Activated T-cell treated with anti-CD3 and anti-CD28 coated beads for 4 hours (primary cell): ENCODE results near the gene HMGA1.
A peak's percentile ranks its signal among the peaks of the same experiment; 100 is the strongest.

Source experiments
- DNase-seq: peaks from one replicate; pipeline ENCODE4 v3.0.0-alpha.2; 2020

The HMGA1 gene

GRCh38 chr6:34225551-34225950, 11.1 kb upstream of the HMGA1 start:
- DNase-seq: no peak

DNA sequence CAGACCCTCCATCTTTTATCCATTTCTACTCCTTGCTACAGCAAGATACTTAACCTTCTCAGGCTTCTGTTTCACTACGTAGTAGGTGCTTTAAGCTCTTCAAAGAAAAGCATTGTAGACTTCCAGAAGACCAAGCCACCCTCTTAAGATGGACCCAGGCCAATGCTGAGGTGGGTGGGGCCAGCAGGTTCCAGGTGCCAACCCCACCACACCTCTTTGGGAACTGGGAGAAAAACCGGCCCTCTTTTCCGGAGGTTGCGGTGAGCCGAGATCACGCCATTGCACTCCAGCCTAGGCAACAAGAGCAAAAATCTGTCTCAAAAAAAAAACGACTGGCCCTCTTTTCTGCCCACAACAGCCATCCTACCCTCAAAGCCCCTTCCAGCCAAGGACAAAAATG, 10.6 kb upstream of the HMGA1 start:
- DNase-seq: no peak

- DNase-seq: no peak
Observed at GRCh38 chr6:34226731-34227586, 9.7 kb upstream of the HMGA1 start.

- no peak for DNase-seq
Observed at GRCh38 chr6:34227761-34228421, 8.8 kb upstream of the HMGA1 start.

GRCh38 chr6:34229877-34230276, 6.8 kb upstream of the HMGA1 start:
- DNase-seq: no peak

GRCh38 chr6:34230653-34231371, 5.9 kb upstream of the HMGA1 start:
- no peak for DNase-seq

DNA sequence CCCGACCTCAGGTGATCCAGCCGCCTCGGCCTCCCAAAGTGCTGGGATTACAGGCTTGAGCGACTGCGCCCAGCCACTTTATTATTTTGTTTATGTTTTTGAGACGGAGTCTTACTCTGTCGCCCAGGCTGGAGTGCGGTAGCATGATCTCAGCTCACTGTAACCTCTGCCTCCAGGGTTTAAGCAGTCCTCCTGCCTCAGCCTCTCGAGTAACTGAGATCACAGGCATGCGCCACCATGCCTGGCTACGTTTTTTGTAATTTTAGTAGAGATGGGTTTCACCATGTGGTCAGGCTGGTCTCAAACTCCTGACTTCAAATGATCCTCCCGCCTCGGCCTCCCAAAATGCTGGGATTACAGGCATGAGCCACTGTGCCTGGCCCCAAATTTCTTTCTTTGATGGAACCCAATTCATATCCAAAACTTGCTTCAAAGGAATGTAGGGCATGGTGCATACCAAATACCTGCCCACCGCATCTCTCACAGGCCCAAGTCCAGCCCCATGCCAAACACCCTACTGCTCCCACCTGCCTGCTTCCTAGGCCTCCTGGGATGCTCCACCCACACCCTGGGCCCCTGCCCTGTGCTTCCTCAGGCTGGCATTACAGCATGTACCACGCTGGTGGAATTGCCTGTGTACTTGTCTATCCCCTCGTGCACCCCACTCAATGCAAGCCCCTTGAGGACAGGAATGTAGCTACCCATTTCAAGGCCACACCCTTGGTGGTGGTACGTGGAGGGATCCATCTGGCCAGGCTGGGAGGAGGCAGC, 4.9 kb upstream of the HMGA1 start:
- no peak for DNase-seq

DNA sequence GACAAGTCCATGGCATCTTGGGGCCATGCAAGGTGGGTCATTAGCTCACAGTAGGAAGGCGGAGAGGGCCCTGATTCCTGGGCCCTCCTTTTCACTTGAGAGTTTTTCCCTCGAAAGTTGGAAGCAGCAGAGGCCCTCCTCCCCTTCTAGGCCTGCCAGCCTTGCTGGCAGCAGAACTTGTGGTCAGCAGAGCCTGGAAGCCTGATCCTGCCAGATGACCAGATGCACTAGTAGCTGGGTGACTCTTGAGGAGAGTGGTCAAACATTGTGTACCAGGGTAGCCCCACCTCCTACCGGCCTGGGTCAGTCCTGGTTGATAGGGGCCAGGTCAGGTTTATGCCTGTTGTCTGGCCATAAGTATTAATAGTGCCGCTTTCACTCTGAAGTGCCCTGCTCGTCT, 3.8 kb upstream of the HMGA1 start:
- DNase-seq: no peak

GRCh38 chr6:34233867-34234266, 2.8 kb upstream of the HMGA1 start:
- no peak for DNase-seq

DNA sequence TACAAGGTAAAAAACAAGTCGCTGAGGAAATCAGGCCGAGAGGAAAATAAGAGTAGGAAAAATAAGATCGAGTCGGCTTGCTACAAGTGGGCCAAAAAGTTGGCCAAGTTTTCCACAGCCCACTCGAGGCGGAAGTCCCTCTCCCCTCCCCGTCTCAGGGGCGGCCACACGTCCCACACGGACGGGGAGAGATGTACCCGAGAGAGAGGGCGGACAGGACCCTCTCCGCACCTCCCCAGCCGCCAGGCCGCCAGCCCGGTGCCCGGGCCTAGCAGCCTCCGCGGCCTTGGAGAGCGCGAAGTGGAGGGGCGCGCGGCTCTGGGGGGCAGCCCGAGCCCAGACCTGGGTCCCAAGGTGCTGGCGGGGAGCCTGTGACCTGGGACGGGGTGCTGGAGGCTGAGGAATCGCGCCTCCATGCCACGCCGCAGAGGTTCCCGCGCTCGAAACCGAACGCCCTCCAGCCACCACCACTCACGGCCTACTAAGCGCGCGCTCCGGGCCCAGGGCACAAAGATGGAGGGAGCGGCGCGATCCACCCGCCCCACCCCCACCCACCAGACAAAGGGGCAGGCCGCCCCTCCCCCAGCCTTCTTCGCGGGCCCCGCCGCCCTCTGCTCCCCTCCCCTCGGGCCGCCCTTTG, 1.9 kb upstream of the HMGA1 start:
- DNase-seq: no peak

DNA sequence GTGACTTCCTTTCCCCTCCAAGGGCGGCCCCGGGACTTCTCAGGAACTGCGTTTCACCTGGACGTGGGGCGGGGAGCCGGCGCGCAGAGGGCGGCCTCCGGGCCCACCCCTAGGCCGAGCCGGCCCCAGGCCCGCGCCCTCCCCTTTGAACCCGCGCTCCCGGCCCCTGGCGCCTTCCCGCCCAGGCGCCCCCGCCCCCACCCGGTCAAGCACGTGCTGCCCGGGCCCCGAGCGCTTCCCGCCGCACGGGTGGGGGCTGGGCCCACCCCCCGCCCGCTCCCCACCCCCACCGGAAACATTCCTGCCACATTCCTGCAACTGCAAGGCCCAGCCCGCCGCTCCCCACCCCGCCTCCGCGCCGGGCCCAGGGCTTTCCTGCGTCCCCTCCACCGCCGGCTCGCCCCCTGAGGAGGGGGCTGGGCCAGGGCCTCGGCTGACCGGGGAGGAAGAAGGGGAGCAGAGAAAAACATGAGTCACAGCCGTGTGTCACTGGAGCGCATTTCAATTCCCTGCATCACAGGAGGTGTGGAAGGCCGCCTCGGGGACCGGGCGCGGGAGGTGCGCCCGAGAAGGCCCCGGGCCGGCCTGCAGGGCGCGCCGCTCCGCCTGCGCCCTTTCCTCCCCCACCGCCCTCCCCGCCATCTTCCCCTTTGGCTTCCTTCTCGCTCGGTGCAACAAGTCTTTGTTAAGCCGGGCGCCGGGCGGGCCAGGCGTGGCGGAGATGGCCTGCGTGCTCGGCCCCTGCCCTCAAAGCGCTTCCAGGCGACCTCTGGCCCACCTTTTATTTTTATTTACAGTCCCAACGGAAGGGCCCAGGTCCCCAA, 1.2 kb upstream of the HMGA1 start:
- DNase-seq: peak; percentile 50

- DNase-seq: no peak
Observed at GRCh38 chr6:34236131-34236442, 586 bp upstream of the HMGA1 start.

GRCh38 chr6:34237316-34237721, 646 bp downstream of the HMGA1 start:
- DNase-seq: no peak

- DNase-seq: peak; percentile 56
Observed at GRCh38 chr6:34237722-34238584, 1.3 kb downstream of the HMGA1 start.

- no peak for DNase-seq
Observed at GRCh38 chr6:34238585-34239499, 2.2 kb downstream of the HMGA1 start.

DNA sequence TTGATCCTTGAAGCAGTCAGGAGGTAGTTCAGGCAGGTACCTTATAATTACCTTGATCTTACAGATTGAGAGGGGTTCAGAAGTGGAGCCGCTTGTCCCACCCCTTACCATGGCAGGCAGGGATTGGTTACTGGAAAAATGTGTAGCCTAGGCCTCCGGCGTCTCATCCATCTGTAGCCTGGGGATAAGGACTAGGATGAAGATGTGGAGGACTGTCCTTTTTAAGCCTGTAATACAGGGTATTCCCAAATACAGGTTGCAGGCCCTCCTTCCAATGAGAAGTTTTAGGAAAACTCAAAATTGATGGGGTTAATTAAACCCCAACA, 2.8 kb downstream of the HMGA1 start:
- no peak for DNase-seq

- no peak for DNase-seq
Observed at GRCh38 chr6:34239893-34240292, 3.2 kb downstream of the HMGA1 start.

- no peak for DNase-seq
Observed at GRCh38 chr6:34240329-34241248, 3.9 kb downstream of the HMGA1 start.
